HG03520 (cell line): ENCODE results near the gene ATP6V0D1.
"Not testable (repeated sequence)": the region's sequence is repeated elsewhere in the genome, so short reads cannot be mapped to it uniquely, and the experiment has no call there.

ENCODE experiments used
- ATAC-seq: cut with Tn5 transposase; IDR thresholded peaks from one replicate; pipeline ENCODE4 v1.9.1; 2021; ENCODE audit warnings: mild to moderate bottlenecking, moderate library complexity; ENCODE audit not compliant: unreplicated experiment

Gene ATP6V0D1

DNA sequence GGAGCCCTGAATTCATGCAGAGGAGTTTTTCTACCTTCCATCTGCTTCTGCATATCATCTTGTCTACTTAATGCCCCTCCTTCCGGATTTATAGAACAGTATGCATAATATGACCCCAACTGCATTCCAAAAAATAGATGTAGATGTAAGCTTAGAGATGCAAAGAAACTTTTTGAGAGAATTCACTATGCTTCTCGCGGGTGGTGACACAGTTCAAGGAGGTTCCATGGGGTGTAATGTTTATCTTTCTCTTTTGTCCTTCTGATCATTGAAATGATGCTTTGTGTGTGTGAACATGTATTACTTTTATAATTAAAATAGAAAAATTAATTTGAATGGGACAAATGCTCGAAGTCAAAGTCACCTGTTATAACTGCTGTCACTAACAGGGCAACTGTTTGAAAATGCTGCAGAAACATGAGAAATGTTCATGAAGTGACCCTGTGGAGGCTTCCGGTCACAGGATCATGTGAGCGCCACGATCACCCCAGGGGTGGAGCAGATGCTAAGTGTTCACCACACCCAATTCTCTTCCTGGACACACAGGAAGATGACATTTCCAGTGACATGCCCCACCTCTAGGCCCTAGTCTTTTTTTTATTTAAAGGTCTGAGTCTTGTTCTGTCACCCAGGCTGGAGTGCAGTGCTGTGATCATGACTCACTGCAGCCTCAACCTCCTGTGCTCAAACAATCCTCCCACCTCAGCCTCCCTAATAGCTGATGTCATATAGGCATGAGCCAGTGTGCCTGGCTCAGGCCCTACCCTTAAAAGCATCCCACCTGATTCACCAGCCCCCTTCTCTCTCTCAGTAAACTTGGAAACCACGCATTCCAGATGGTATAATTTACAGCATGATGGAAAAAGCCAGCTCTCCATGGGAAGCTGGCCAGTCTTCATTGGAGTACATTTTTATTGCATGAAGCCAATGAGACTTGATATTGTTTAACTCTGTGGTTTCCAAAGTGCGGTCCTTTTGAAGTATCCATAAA lies 23.4 kb upstream of the ATP6V0D1 start:
- no peak for ATAC-seq

DNA sequence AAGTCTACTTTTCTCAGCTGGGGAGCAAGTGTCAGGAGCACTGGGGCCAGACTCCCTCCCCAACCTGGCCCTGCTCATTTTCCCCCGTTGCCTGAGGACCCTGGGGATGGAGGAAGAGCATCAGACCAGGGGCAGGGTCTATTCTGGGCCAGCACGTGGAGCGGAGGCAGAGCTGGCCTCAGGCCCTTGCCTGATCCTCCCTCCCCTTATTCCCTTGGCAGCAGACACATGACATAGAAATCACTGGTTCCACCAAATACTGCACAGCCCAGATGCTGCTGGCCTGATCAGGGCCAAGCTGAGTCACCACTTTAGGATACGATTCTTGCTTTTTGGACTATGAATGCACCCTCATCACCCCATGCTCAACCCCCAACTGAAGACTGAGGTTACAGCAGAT lies 18.1 kb upstream of the ATP6V0D1 start:
- no peak for ATAC-seq

GRCh38 chr16:67490335-67491096 lies 9.6 kb upstream of the ATP6V0D1 start:
- ATAC-seq, result no peak

DNA sequence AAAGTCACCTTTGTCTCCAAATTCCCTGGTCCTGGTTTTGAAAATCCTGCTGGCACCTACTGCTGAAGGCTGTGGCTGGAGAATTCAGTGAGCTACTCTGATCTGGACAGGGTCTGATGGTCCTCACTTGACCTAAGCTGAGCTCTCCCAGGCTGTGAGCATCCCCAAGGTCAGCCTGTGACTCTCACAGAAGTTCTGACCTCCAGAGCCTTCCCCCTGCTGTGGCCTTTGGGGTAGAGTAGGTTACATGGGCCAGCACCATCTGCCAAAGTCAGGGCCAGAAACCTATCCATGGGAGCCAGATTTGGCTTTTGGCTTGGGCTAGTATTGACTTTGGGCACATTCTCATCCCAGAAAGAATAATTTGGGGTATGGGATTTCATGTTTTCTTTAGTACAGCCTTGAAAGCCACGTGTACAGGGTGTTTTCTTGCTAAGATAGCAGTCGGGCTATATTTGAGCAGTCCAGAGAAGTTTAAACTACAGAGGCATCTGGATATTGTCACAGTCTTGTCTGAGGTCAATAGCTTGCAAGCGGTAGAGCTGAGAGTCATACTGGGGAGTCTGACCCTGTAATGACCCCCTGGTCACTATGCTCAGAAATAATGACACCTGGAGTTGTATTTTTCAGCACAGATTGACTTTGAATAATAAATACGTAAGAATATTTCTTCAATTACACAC lies 8.6 kb upstream of the ATP6V0D1 start:
- ATAC-seq, result no peak

- not testable (repeated sequence) for ATAC-seq
Observed at GRCh38 chr16:67487561-67487960, 6.6 kb upstream of the ATP6V0D1 start.

DNA sequence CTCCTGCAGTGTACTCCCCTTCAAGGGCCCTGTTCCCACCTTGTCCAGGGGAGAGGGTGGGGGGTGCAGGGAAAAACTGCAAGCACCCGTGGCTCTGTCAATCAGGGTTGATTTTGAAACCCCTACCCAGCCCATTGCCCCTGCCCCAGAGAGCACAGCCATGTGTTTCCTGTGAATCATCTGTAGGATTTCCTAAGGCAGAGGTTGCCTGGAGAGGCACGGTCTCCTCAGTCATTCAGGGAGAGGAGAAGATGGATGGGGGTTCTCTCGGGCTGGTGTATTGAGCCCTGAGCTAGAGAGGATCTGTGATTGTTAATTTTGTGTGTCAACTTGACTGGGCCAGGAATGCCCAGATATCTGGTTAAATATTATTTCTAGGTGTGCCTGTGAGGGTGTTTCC lies 5.8 kb upstream of the ATP6V0D1 start:
- no peak for ATAC-seq

DNA sequence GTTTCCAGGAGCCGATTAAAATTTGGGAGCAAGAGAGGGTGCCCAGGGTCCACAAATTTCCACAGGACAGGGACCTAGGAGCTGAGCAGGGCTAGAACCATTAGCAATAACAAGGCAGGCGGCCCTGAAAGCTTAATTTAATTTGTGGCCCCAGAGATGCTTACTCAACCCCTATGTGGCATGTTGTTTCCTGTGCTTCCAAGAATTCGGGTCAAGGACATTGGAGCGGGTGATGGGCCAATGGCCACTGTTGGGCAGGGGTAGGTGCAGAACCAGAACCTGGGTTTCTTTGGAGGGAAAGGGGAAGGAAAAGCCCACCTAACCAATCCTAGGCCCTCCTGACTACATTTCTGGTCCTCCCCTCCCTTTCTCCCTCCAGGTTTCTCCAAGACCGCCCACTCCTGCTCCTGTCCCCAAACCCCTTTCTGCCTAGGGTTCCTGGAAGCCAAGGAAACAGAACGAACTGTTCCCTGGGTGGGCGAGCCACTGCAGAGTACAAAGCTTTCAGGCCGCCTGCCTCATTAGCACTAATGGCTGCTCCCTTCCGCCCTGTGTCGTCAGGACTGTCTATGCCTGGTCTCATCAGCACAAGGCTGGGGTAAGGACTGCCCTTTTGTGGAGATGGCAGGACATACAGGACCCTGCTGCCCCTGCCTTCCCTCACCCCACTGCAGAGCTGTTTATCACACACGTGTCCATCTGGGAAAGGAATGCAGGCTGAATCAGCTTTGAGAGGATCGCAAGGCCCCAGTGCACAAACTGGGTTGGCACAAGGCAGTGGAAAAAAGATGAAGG lies 3.0 kb upstream of the ATP6V0D1 start:
- ATAC-seq, result no peak

DNA sequence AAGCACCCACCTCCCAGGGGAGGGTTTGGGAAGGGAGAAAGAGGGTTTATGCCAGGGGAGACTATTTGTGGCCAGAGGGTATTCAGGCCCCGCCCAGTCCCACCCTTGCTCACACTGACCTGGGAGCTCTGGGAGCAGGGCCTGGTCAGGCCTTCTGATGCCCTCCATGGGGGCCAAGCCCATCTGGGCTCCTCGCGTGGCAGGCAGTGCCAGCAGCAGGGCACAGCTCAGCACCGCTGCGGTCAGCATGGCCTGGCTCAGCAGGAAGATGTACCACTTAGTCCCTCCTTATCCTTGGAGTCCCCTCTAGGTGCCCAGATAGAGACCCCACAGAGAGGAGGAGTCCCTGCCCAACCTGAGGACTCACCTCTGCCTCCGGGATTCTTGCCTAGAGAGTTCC lies 2.2 kb upstream of the ATP6V0D1 start, which contains the start of gene AGRP:
Gene AGRP, minus strand, starts transcription at position 398 of the 400 bp plus-strand sequence. Its CDS starts 149 bp downstream, at position 249.
- ATAC-seq, result no peak

DNA sequence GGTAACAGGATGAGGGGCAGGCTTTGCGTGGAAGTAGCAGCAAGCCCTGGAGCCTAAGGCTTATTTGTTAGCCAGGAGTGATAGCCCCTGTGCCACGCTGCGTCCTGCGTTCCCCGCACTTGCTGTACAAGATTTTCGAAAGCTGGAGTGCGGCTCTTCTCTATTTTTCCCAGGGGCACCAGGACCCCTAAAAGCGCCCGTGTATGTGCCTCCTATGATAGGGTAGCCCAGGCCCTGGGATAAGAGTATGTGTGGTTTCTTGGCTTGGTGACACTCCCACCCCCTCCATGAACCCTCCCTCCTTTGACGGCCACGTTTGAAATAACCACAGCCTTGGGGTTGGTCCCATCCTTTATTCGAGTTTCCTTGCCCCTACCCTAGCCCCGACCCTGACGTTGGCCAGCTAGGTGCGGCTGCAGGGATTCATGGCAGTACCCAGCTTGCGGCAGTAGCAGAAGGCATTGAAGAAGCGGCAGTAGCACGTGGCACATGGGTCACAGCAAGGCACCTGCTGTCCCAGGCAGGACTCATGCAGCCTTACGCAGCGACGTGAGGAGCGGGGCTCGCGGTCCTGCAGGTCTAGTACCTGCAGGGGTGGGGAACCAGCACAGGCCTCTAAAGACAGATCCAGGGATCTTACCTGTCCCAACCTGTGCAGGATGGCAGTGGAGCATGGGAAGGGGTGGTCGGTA lies 1.4 kb upstream of the ATP6V0D1 start:
- ATAC-seq, result no peak

- ATAC-seq, result no peak
Observed at GRCh38 chr16:67481561-67482232, 740 bp upstream of the ATP6V0D1 start.

GRCh38 chr16:67477960-67478554 lies 2.9 kb downstream of the ATP6V0D1 start:
- no peak for ATAC-seq

DNA sequence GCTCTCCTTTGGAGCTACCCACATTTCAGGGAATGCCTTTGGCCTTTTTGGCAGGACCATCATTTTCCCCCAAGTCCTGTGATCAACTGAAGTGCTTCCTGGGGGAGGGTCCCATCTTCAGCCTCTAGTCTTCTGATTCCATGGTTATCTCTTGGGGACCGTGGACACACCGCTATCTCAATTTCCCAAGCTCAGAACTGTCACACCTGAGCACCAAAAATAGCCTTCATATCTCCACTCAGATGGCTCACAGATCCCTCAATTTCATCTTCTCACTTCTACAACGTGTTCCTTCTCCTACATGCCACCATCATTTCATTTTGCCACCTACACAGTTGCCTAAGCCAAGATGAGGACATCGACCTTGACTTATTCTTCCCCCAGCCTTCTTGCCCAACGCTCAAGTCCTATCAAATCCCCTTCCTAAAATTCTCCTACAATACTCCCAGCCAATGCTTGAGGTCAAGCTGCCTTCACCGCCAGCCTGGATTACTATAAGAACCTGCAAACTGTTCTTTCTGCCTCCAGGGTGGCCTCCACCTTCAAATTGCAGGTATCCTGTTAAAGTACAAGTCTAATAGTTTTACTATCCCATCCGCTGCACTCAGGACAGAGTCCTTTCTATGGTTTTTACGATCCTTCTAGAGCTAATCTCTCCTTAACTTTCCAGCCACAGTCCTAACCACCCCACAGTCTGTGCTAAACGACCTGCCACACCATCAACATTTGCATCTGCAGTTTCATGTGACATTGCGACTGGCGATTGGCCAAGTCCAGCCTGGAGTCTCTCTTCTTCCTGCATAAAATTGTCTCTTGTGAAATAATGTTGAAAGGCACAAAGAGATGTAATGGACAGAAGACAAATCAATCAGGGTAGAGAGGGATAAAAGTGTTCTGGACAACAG lies 6.2 kb downstream of the ATP6V0D1 start:
- no peak for ATAC-seq

DNA sequence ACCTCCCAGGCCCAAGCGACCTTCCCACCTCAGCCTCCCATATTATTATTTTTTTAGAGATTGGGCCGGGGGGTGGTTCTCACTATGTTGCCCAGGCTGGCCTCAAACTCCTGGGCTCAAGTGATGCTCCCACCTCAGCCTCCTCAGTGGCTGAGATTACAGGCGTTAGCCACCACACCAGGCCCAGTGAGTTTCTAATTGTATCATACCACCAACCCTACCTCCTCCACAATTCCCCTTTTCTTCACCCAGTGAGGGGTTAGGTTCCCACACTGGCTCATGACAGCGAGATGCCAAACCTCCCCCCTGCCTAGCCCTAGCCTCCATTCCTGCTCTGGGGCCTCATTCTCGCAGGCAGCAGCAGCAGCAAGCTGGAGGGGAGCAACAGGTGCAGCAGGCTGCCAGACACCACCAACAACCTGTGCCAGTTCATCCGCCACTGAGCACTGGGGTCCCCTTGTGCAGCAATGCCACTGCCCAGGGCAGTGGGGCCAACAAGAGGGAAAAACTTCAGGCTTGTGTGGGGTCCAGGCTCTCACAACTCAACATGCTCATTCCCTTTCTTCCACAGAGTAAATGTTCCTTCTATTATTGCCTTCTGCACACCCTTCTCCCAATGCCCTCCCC lies 9.1 kb downstream of the ATP6V0D1 start:
- no peak for ATAC-seq

- no peak for ATAC-seq
Observed at GRCh38 chr16:67470359-67470758, 10.6 kb downstream of the ATP6V0D1 start.

DNA sequence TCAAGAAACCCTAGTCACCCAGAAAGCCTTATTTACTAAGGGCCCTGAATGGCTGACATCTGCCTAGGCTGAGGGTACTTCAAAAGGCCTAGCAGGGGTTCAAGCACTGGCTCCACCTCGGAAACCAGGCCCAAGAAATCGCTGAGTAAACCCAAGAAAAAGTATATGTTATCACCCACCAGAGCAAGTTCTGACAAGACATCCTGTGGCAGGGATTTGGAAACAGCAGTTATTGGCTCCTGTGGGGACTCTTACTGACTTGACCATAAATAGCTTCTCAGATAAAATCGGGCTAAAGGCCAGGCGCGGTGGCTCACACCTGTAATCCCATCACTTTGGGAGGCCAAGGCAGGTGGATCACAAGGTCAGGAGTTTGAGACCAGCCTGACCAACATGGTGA lies 12.2 kb downstream of the ATP6V0D1 start:
- ATAC-seq, result no peak

GRCh38 chr16:67466581-67466980 lies 14.4 kb downstream of the ATP6V0D1 start:
- ATAC-seq, result no peak

- ATAC-seq, result no peak
Observed at GRCh38 chr16:67464565-67464964, 16.4 kb downstream of the ATP6V0D1 start.
